Activated CD4-positive, alpha-beta T cell treated with anti-CD3 and anti-CD28 coated beads, Interleukin-2, amount 10 ng/mL, durations not matched to agents 24 days and 14 days (primary cell): Measurements from ENCODE around the gene HTR5A. TPM values are rescaled to one million over a fixed set of nuclear protein-coding genes. Genes with fewer than 3 reads are reported as not detected.
"Not testable (repeated sequence)": the region's sequence is repeated elsewhere in the genome, so short reads cannot be mapped to it uniquely, and the experiment has no call there.

ENCODE experiments used
- DNase-seq: peaks from one replicate; pipeline ENCODE4 v3.0.0; 2022
- H3K27ac Mint-ChIP-seq: one replicate; pipeline ENCODE4 v1.8.0; 2022; ENCODE audit warnings: mild to moderate bottlenecking, mixed read lengths
- H3K27me3 Mint-ChIP-seq: one replicate; pipeline ENCODE4 v1.8.0; 2022; ENCODE audit warnings: mixed read lengths
- H3K36me3 Mint-ChIP-seq: one replicate; pipeline ENCODE4 v1.8.0; 2022; ENCODE audit warnings: low read depth, mild to moderate bottlenecking, mixed read lengths
- H3K4me1 Mint-ChIP-seq: one replicate; pipeline ENCODE4 v1.8.0; 2021; ENCODE audit warnings: mixed read lengths
- H3K4me3 Mint-ChIP-seq: one replicate; pipeline ENCODE4 v1.8.0; 2022; ENCODE audit warnings: mild to moderate bottlenecking, moderate library complexity, mixed read lengths
- H3K9me3 Mint-ChIP-seq: one replicate; pipeline ENCODE4 v1.8.0; 2021; ENCODE audit warnings: mixed read lengths
- intact Hi-C: fragments of 100-400 bp; cut with micrococcal nuclease; formaldehyde crosslinking; loops from one replicate; pipeline ENCODE4 v1.15.1; 2023
- total RNA-seq: library from RNA; stranded (reverse); gene quantifications from 2 replicates; pipeline ENCODE4 v1.2.3, GENCODE V29; 2022

Gene HTR5A
- total RNA-seq, result not detected in 2 replicates

DNA sequence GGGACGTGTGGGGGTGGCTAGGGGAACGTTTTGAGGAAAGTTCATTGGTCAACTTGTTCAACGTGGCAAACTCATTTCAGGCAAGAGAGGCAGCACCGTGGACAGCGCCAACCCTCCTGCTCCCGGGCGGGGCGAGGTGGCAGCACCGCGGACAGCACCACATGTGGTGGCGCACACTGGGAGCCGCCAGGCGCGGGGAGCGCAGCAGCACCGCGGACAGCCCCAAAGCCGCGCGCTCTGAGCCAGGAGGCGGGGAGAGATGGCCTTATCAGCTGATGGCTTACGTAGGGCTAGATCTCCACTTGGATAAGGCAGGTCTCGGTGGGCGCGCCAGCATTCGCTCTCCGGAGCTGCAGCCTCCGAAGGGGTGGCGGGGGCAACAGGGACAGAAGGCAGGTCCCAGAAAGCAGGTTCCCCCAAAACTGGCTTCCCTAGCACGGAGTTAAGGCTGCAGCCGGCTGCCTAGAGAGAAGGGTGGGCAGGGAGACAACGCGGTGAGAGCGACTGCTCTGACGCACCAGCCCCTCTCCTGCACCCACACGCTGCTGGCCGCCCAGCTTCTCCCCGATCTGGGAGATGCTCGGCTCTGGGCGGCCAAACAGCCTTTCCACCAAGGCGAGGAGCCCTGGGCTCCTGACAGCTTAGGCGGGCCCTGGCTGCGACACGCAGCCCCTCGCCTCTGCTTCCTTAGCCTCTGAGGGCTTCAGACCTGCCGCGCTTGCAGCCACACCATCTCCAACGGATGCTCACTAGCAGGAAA is at the start of gene HTR5A:
Gene HTR5A, plus strand, starts transcription at position 333 of the 760 bp plus-strand sequence. CDS start 576 bp downstream, outside the sequence.
- DNase-seq, result peak; percentile 96
- Mint-ChIP-seq H3K9me3 (peaks cover 4% of the 10 kb centered on the region), H3K4me1 (no peaks in the 10 kb centered on the region), H3K27me3 (peaks cover 20% of the 10 kb centered on the region), H3K27ac (no peak within 1 kb of the TSS), H3K4me3 (no peak within 1 kb of the TSS), H3K36me3 (no peaks in the 10 kb centered on the region)
- intact Hi-C loops, result loop anchor here (1.0 to 5.0 kb wide), 2 partner anchors 68 to 143 kb away; partner anchors contain the start of gene PAXIP1

DNA sequence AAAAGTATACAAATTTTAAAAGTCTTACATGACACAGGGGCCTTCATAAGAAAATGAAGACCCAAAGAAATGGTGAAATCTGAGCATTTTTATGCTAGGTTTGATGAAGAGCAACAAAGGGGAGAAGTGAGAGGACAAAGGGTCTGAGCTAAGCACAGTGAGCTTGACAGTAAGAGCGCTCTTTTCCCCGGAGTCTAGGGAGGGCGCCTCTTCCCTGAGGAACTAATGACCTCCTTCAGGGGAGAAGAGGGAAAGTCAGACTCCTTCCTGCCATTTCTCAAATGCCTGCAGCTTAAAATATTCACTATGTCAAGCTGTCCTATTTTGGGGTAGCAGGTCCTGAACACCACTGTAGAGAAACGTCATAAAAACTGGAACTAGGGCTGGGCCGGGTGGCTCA is 49.1 kb upstream of the HTR5A start:
- Mint-ChIP-seq H3K27me3 (peaks cover 5% of the 10 kb centered on the region), H3K36me3 (no peaks in the 10 kb centered on the region)
- intact Hi-C loops, result no loop called here

GRCh38 chr7:155021699-155022145 is 48.4 kb upstream of the HTR5A start:
- H3K4me1 Mint-ChIP-seq, result no peaks in the 10 kb centered on the region
- no peaks in the 10 kb centered on the region for H3K36me3 Mint-ChIP-seq
- no peak overlapping the region for H3K27ac Mint-ChIP-seq
- peaks cover 5% of the 10 kb centered on the region for H3K27me3 Mint-ChIP-seq
- no peak overlapping the region for H3K4me3 Mint-ChIP-seq
- no peak for DNase-seq
- intact Hi-C loops, result no loop called here
- H3K9me3 Mint-ChIP-seq, result peaks cover 4% of the 10 kb centered on the region

More for the DNA sequence above, 49.1 kb upstream of the HTR5A start:
- Mint-ChIP-seq H3K4me3 (no peak overlapping the region), H3K27ac (no peak overlapping the region), H3K9me3 (peaks cover 4% of the 10 kb centered on the region), H3K4me1 (no peaks in the 10 kb centered on the region)
- no peak for DNase-seq

DNA sequence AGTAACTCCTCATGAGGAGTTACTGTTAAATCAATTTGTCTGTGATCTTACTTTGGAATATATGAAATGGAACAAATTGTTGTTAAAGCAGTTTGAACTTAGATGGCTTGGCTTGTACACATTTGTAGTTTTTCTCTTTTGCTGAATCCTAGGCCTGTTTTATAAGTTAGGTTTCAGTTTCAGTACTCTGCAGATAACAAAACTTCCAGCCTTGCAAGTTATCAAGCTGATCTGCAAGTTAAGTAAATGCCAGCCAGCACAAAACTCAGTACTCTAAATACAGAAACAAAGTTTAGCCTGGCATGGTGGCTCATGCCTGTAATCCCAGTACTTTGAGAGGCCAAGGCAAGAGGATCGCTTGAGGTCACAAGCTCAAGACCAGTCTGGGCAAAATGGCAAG is 42.2 kb upstream of the HTR5A start:
- peaks cover 8% of the 10 kb centered on the region for H3K27me3 Mint-ChIP-seq
- intact Hi-C loops, result no loop called here
- DNase-seq, result no peak
- H3K36me3 Mint-ChIP-seq, result peaks cover 2% of the 10 kb centered on the region
- peaks cover 5% of the 10 kb centered on the region for H3K4me1 Mint-ChIP-seq
- no peak overlapping the region for H3K27ac Mint-ChIP-seq
- peaks cover 9% of the 10 kb centered on the region for H3K9me3 Mint-ChIP-seq
- H3K4me3 Mint-ChIP-seq, result no peak overlapping the region

GRCh38 chr7:155032978-155033377 is 37.1 kb upstream of the HTR5A start:
- H3K27me3 Mint-ChIP-seq, result peaks cover 9% of the 10 kb centered on the region
- no peak for DNase-seq
- no peaks in the 10 kb centered on the region for H3K4me1 Mint-ChIP-seq
- no peaks in the 10 kb centered on the region for H3K9me3 Mint-ChIP-seq
- H3K36me3 Mint-ChIP-seq, result no peaks in the 10 kb centered on the region
- H3K4me3 Mint-ChIP-seq, result no peak overlapping the region
- H3K27ac Mint-ChIP-seq, result no peak overlapping the region
- intact Hi-C loops, result no loop called here

GRCh38 chr7:155034495-155034894 is 35.6 kb upstream of the HTR5A start:
- intact Hi-C loops, H3K27ac Mint-ChIP-seq, H3K27me3 Mint-ChIP-seq, DNase-seq, H3K4me3 Mint-ChIP-seq, H3K9me3 Mint-ChIP-seq, H3K36me3 Mint-ChIP-seq, H3K4me1 Mint-ChIP-seq: not testable (repeated sequence)

- peaks cover 14% of the 10 kb centered on the region for H3K27me3 Mint-ChIP-seq
- H3K27ac Mint-ChIP-seq, result no peak overlapping the region
- intact Hi-C loops, result no loop called here
- H3K4me3 Mint-ChIP-seq, result no peak overlapping the region
- H3K9me3 Mint-ChIP-seq, result no peaks in the 10 kb centered on the region
- H3K4me1 Mint-ChIP-seq, result no peaks in the 10 kb centered on the region
- no peaks in the 10 kb centered on the region for H3K36me3 Mint-ChIP-seq
- no peak for DNase-seq
Observed at GRCh38 chr7:155038335-155038734, 31.8 kb upstream of the HTR5A start.

DNA sequence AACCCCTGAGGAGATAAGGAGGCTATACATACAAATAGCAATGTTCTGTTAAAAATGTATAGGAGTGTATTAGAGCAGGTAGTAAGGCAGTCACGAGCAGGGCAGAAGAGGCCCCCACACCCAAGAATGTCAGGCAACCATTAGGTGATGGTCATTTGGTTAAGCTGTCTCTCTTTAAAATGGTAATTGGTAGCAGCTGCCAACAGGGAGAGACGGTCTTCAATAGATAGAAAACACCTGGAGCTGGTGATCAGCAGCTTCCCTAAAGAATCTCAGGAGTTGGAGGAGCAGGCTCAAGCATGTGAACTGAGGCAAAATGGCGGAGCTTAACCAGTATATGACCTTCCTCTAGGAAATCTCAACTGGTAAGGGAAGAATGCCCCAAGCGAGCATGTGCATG is 26.4 kb upstream of the HTR5A start:
- no peaks in the 10 kb centered on the region for H3K36me3 Mint-ChIP-seq
- no peaks in the 10 kb centered on the region for H3K9me3 Mint-ChIP-seq
- H3K4me3 Mint-ChIP-seq, result no peak overlapping the region
- no peaks in the 10 kb centered on the region for H3K4me1 Mint-ChIP-seq
- peaks cover 12% of the 10 kb centered on the region for H3K27me3 Mint-ChIP-seq
- DNase-seq, result no peak
- H3K27ac Mint-ChIP-seq, result no peak overlapping the region
- intact Hi-C loops, result no loop called here

- no peaks in the 10 kb centered on the region for H3K9me3 Mint-ChIP-seq
- no peak overlapping the region for H3K27ac Mint-ChIP-seq
- no peaks in the 10 kb centered on the region for H3K36me3 Mint-ChIP-seq
- no peak for DNase-seq
- H3K27me3 Mint-ChIP-seq, result peaks cover 6% of the 10 kb centered on the region
- no peak overlapping the region for H3K4me3 Mint-ChIP-seq
- intact Hi-C loops, result no loop called here
- no peaks in the 10 kb centered on the region for H3K4me1 Mint-ChIP-seq
Observed at GRCh38 chr7:155048006-155048405, 22.1 kb upstream of the HTR5A start.

DNA sequence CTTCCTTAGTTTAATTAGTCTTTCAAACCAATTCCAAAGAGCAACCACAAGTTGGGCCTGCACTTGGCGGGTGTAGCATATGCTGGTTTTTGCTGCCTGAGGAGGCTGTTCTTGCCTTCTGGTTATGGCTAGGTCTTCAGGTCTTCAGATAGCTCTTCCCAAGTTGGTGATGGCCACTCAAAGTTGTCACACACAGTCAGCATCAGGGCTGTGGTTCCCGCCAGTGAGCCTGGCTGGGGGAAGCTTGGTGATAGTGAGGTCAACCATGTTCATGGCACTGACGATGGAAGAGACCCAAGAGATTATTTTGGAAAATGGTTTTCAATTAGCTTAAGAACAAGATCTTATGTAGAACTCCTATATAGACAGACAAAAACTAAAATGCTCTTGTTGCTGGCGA is 18.8 kb upstream of the HTR5A start:
- intact Hi-C loops, result no loop called here
- no peaks in the 10 kb centered on the region for H3K36me3 Mint-ChIP-seq
- no peak overlapping the region for H3K4me3 Mint-ChIP-seq
- H3K9me3 Mint-ChIP-seq, result no peaks in the 10 kb centered on the region
- no peak overlapping the region for H3K27ac Mint-ChIP-seq
- DNase-seq, result no peak
- peaks cover 4% of the 10 kb centered on the region for H3K27me3 Mint-ChIP-seq
- no peaks in the 10 kb centered on the region for H3K4me1 Mint-ChIP-seq

- Mint-ChIP-seq H3K36me3 (no peaks in the 10 kb centered on the region), H3K27me3 (peaks cover 4% of the 10 kb centered on the region), H3K4me3 (no peak overlapping the region), H3K4me1 (no peaks in the 10 kb centered on the region), H3K27ac (no peak overlapping the region), H3K9me3 (no peaks in the 10 kb centered on the region)
- no peak for DNase-seq
- intact Hi-C loops, result no loop called here
Observed at GRCh38 chr7:155053002-155053401, 17.1 kb upstream of the HTR5A start.

- peaks cover 2% of the 10 kb centered on the region for H3K27me3 Mint-ChIP-seq
- H3K27ac Mint-ChIP-seq, result no peak overlapping the region
- H3K9me3 Mint-ChIP-seq, result no peaks in the 10 kb centered on the region
- no peaks in the 10 kb centered on the region for H3K36me3 Mint-ChIP-seq
- H3K4me3 Mint-ChIP-seq, result no peak overlapping the region
- intact Hi-C loops, result no loop called here
- no peak for DNase-seq
- no peaks in the 10 kb centered on the region for H3K4me1 Mint-ChIP-seq
Observed at GRCh38 chr7:155054761-155055160, 15.4 kb upstream of the HTR5A start.

DNA sequence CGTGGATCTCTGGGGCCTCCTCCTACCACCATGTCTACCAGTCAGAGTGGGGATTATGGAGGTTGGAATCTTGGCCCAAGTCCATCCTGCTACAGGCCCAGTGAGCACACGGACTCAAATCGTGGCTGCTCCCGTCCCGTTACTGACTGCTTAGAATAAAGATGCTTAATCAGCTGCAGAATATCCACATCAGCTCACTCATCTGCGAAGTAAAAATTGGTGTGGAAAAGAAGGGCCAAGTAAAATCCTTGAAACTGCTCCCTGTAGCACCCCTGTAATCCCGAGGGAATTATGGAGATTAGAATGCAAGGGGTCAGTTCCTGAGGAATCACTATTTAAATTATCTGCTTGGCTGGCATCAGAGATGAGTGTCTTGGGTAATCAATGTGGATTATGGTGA is 13.0 kb upstream of the HTR5A start:
- no peaks in the 10 kb centered on the region for H3K4me1 Mint-ChIP-seq
- no peak overlapping the region for H3K4me3 Mint-ChIP-seq
- no peaks in the 10 kb centered on the region for H3K27me3 Mint-ChIP-seq
- DNase-seq, result no peak
- no peaks in the 10 kb centered on the region for H3K9me3 Mint-ChIP-seq
- no peak overlapping the region for H3K27ac Mint-ChIP-seq
- intact Hi-C loops, result no loop called here
- H3K36me3 Mint-ChIP-seq, result no peaks in the 10 kb centered on the region

GRCh38 chr7:155058896-155059295 is 11.2 kb upstream of the HTR5A start:
- intact Hi-C loops, result no loop called here
- Mint-ChIP-seq H3K27ac (no peak overlapping the region), H3K4me1 (no peaks in the 10 kb centered on the region), H3K9me3 (no peaks in the 10 kb centered on the region), H3K27me3 (no peaks in the 10 kb centered on the region), H3K36me3 (no peaks in the 10 kb centered on the region), H3K4me3 (no peak overlapping the region)
- no peak for DNase-seq

- no peaks in the 10 kb centered on the region for H3K36me3 Mint-ChIP-seq
Observed at GRCh38 chr7:155059703-155060102, 10.4 kb upstream of the HTR5A start.

More at GRCh38 chr7:155059703-155060102, 10.4 kb upstream of the HTR5A start:
- DNase-seq, result no peak
- intact Hi-C loops, result no loop called here
- no peaks in the 10 kb centered on the region for H3K27me3 Mint-ChIP-seq
- no peak overlapping the region for H3K27ac Mint-ChIP-seq
- H3K4me1 Mint-ChIP-seq, result no peaks in the 10 kb centered on the region
- H3K4me3 Mint-ChIP-seq, result no peak overlapping the region
- H3K9me3 Mint-ChIP-seq, result no peaks in the 10 kb centered on the region
